Smooth muscle cell (in vitro differentiated cells): Measurements from ENCODE around the gene TNFRSF12A. TPM values are rescaled to one million over a fixed set of nuclear protein-coding genes. Genes with fewer than 3 reads are reported as not detected.

Source experiments
- DNase-seq: peaks from one replicate; lab custom pipeline; 2025; ENCODE audit not compliant: unreplicated experiment; lab: John Stamatoyannopoulos, UW
- H2AFZ ChIP-seq: fragments of 200-600 bp; sonication (generic); 2 replicates; pipeline ENCODE4 v1.6.0; 2016; ENCODE audit warnings: antibody characterized with exemption, low read depth, mild to moderate bottlenecking
- H3F3A ChIP-seq: fragments of 200-600 bp; sonication (generic); 2 replicates; pipeline ENCODE4 v1.6.0; 2017; ENCODE audit warnings: antibody characterized with exemption, low read depth
- H3K27ac ChIP-seq: fragments of 200-600 bp; sonication (generic); 2 replicates; pipeline ENCODE4 v1.5.1; 2016; ENCODE audit warnings: low read depth, mild to moderate bottlenecking
- H3K27me3 ChIP-seq: fragments of 200-600 bp; sonication (generic); 2 replicates; pipeline ENCODE4 v1.6.1; 2016; ENCODE audit warnings: low read depth, mild to moderate bottlenecking
- H3K36me3 ChIP-seq: fragments of 200-600 bp; sonication (generic); 2 replicates; pipeline ENCODE4 v1.5.1; 2016; ENCODE audit warnings: low read depth
- H3K4me1 ChIP-seq: fragments of 200-600 bp; sonication (generic); 2 replicates; pipeline ENCODE4 v1.5.1; 2016; ENCODE audit warnings: low read depth
- H3K4me2 ChIP-seq: fragments of 200-600 bp; sonication (generic); 2 replicates; pipeline ENCODE4 v1.6.0; 2016; ENCODE audit warnings: mild to moderate bottlenecking
- H3K4me3 ChIP-seq: fragments of 200-600 bp; sonication (generic); 2 replicates; pipeline ENCODE4 v1.5.1; 2016; ENCODE audit warnings: mild to moderate bottlenecking
- H3K79me2 ChIP-seq: fragments of 200-600 bp; sonication (generic); 2 replicates; pipeline ENCODE4 v1.6.0; 2016; ENCODE audit warnings: low read depth, mild to moderate bottlenecking
- H3K9ac ChIP-seq: fragments of 200-600 bp; sonication (generic); 2 replicates; pipeline ENCODE4 v1.6.0; 2016; ENCODE audit warnings: low read depth
- H3K9me3 ChIP-seq: fragments of 200-600 bp; sonication (generic); replicated peaks from 2 replicates; pipeline ENCODE4 v1.5.1; 2016; ENCODE audit warnings: low read depth
- H4K20me1 ChIP-seq: fragments of 200-600 bp; sonication (generic); 2 replicates; pipeline ENCODE4 v1.6.0; 2016; ENCODE audit warnings: low read depth
- WGBS: methylation state at CpG from one replicate; pipeline ENCODE4 v1.1.7; 2016; ENCODE audit warnings: low lambda C conversion rate; 5-methylcytosine and 5-hydroxymethylcytosine counted together
- polyA plus RNA-seq: library from polyadenylated mRNA; unstranded; fragments of >200 nt; fragmentation: Nextera tagmentation; extraction: Ambion mirVana; gene quantifications from 2 replicates; pipeline ENCODE4 v1.2.1, GENCODE V29; 2016
- total RNA-seq: library from RNA; depleted of rRNA; stranded (reverse); fragments of >200 nt; gene quantifications from 2 replicates; pipeline ENCODE4 v1.2.3, GENCODE V29; 2014
- TF ChIP-seq, protein P1 (sequence below): fragments of 200-600 bp; sonication (generic); IDR thresholded peaks from 2 replicates; pipeline ENCODE4 v1.5.1; 2017; ENCODE audit warnings: borderline replicate concordance, mild to moderate bottlenecking, antibody characterized with exemption; ENCODE audit not compliant: insufficient read depth, poor library complexity, severe bottlenecking

Gene TNFRSF12A
- total and polyA plus RNA-seq, 2 experiments from 2014 or later = 219 to 386 TPM

DNA sequence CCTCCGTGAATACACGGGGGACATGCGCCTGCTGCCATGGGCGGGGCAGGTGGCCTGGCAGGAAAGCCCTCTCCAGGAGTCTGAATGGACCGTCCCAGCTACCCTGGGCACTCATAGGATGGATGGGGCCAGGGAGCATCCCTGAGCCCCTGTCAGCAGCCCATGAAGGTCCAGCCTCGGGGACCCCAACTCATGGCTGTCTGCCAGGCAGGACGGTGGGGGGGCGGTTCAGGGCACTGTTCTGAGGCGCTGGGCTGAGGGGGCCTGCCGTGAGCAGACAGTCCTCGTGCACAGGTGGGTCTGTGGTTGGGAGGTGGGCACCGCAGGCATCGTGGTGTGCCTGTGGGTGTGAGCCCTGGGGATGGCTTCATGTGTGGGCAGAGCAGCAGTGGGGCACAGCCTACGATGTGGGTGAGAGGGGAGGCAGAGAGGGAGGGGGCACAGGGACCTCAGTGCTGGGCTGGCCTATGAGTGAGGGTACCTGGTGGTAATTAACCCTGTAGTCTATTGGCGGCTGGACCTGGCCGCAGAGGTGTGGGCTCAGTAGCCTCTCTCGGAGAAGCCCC lies 33.5 kb upstream of the TNFRSF12A start:
- Histone ChIP-seq H3K9ac (no peak overlapping the region), H3K4me2 (no peak overlapping the region), H3K4me3 (no peak overlapping the region), H3K9me3 (no peaks in the 10 kb centered on the region), H3K79me2 (no peaks in the 10 kb centered on the region), H3K27ac (no peak overlapping the region), H3K4me1 (peaks cover 3% of the 10 kb centered on the region), H3K27me3 (no peaks in the 10 kb centered on the region), H2AFZ (no peak overlapping the region), H3K36me3 (no peaks in the 10 kb centered on the region), H4K20me1 (no peaks in the 10 kb centered on the region), H3F3A (peaks cover 10% of the 10 kb centered on the region)
- no peak for DNase-seq
- WGBS = 88% methylated on average over 15 of the region's 17 CpGs
- TF ChIP-seq, protein P1, sequence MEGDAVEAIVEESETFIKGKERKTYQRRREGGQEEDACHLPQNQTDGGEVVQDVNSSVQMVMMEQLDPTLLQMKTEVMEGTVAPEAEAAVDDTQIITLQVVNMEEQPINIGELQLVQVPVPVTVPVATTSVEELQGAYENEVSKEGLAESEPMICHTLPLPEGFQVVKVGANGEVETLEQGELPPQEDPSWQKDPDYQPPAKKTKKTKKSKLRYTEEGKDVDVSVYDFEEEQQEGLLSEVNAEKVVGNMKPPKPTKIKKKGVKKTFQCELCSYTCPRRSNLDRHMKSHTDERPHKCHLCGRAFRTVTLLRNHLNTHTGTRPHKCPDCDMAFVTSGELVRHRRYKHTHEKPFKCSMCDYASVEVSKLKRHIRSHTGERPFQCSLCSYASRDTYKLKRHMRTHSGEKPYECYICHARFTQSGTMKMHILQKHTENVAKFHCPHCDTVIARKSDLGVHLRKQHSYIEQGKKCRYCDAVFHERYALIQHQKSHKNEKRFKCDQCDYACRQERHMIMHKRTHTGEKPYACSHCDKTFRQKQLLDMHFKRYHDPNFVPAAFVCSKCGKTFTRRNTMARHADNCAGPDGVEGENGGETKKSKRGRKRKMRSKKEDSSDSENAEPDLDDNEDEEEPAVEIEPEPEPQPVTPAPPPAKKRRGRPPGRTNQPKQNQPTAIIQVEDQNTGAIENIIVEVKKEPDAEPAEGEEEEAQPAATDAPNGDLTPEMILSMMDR = no peak

DNA sequence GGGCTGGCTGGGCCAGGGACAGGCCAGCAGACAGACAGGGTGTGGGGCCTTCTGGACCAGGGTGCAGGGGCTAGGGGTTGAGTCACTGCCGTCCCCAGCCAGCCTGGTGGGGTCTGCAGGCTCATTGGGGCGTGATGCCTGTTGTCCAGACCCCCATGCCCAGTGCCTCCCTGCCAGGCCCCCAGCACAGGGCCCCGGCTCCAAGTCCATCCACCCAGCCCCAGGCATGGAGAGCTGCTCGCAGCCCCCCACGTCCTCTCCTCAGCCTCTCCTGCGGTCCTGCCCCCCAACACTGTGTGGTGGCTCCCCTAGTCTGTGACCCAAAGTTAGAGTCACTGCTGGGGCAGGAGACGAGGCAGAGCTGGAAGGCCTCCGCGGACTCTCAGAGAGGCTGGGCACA lies 32.9 kb upstream of the TNFRSF12A start:
- TF ChIP-seq, protein P1 = no peak
- Histone ChIP-seq H3K4me1 (no peaks in the 10 kb centered on the region), H3K79me2 (no peaks in the 10 kb centered on the region), H3F3A (peaks cover 4% of the 10 kb centered on the region), H3K36me3 (no peaks in the 10 kb centered on the region), H3K9ac (no peak overlapping the region), H4K20me1 (no peaks in the 10 kb centered on the region), H3K9me3 (no peaks in the 10 kb centered on the region), H3K4me2 (no peak overlapping the region), H2AFZ (no peak overlapping the region), H3K27me3 (no peaks in the 10 kb centered on the region), H3K4me3 (no peak overlapping the region), H3K27ac (no peak overlapping the region)
- WGBS = 92% methylated on average over 8 of the region's 9 CpGs
- DNase-seq = no peak

DNA sequence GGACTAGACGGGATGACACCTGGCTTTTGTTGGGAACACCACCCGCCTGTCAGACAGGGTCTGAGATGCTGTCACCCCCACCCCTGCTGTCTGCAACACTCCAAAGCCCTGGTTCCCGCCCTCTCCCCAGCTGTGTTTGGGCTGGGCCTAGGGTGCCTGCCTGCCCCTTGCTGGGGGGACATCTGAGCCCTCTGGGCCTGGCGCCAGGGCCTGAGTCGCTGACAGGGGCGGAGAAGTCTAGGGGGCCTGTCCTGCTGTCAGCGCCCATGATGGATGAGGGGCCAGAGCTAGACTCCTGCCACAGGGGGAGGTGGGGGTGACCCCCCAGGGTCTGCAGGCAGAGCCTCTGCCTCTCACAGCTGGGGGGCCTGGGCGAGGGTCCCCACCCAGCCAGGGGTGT lies 32.3 kb upstream of the TNFRSF12A start:
- 77% methylated on average over 8 of the region's 8 CpGs for WGBS
- TF ChIP-seq, protein P1 = no peak
- no peak overlapping the region for H3K4me3 ChIP-seq
- H3K9me3 ChIP-seq = no peaks in the 10 kb centered on the region
- no peaks in the 10 kb centered on the region for H3K4me1 ChIP-seq
- no peak overlapping the region for H2AFZ ChIP-seq
- no peak for DNase-seq
- H3K27me3 ChIP-seq = no peaks in the 10 kb centered on the region
- no peaks in the 10 kb centered on the region for H3F3A ChIP-seq
- no peak overlapping the region for H3K4me2 ChIP-seq
- no peaks in the 10 kb centered on the region for H4K20me1 ChIP-seq
- H3K79me2 ChIP-seq = no peaks in the 10 kb centered on the region
- no peak overlapping the region for H3K9ac ChIP-seq
- no peak overlapping the region for H3K27ac ChIP-seq
- H3K36me3 ChIP-seq = no peaks in the 10 kb centered on the region

DNA sequence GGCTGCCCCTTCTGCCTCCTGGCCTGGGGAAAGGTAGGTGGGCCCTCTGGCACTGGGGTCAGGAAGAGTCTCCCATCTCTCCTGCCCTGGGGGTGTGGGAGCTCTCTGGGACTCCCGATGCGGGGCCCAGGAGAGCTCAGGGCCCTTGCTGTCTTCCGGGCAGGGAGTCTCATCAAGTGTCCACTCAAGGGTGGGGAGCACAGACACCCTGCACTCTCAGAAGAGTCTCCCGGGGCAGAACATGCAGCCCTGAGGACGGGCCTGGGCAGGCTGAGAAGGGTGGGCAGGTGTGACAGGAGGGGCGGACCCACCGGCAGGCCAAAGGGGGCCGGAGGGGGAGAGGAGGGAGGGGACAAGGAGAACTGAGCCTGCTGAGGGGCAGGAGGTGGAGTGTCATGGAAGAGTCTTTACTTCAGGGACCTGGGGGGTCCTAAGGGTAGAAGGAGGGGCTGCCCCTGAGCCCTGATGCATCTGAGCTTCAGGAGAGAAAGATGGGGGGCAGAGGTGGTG lies 31.5 kb upstream of the TNFRSF12A start:
- no peak overlapping the region for H2AFZ ChIP-seq
- TF ChIP-seq, protein P1 = no peak
- no peaks in the 10 kb centered on the region for H3F3A ChIP-seq
- no peaks in the 10 kb centered on the region for H3K9me3 ChIP-seq
- H3K27ac ChIP-seq = no peak overlapping the region
- H3K4me3 ChIP-seq = no peak overlapping the region
- no peaks in the 10 kb centered on the region for H3K27me3 ChIP-seq
- DNase-seq = no peak
- no peaks in the 10 kb centered on the region for H3K4me1 ChIP-seq
- 76% methylated on average over 3 of the region's 8 CpGs for WGBS
- no peaks in the 10 kb centered on the region for H4K20me1 ChIP-seq
- no peak overlapping the region for H3K9ac ChIP-seq
- H3K79me2 ChIP-seq = no peaks in the 10 kb centered on the region
- no peaks in the 10 kb centered on the region for H3K36me3 ChIP-seq
- no peak overlapping the region for H3K4me2 ChIP-seq
